GM21367 (cell line): Measurements from ENCODE around the gene ZBTB8A.

Source experiments
- ATAC-seq: cut with Tn5 transposase; IDR thresholded peaks from one replicate; pipeline ENCODE4 v1.9.1; 2021; ENCODE audit not compliant: unreplicated experiment

The ZBTB8A gene

GRCh38 chr1:32651461-32652073 is 112.3 kb downstream of the ZBTB8A start:
- ATAC-seq, result peak; percentile 22

DNA sequence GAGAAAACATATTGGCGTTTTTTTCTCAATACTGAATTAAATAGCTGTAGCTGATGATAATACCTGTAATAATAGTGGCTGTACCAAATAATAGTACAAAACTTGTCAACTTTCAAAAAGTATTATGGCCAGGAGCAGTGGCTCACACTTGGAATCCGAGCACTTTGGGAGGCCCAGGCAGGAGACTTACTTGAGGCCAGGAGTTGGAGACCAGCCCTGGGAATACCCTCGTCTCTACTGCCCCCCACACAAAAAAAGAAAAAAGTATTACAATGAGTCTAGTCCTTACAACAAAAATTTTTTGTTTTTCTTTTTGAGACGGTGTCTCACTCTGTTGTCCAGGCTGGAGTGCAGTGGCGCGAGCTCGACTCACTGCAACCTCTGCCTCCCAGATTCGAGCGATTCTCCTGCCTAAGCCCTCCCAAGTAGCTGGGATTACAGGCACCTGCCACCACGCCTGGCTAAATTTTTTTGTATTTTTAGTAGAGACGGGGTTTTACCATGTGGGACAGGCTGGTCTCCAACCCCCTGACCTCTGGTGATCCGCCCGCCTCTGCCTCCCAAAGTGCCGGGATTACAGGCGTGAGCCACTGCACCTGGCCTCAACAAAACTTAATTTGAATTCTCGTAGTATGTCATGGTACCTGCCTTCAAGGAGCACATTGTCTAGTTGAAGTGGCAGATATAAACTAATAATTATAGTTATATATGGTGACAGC is 113.2 kb downstream of the ZBTB8A start:
- no peak for ATAC-seq
